ENCODE measurements around the gene SLC35F4. TPM values are rescaled to one million over a fixed set of nuclear protein-coding genes. Genes with fewer than 3 reads are reported as not detected.

Gene SLC35F4
- polyA plus RNA-seq, 1 donor from 2014 or later: 21.0 TPM

DNA sequence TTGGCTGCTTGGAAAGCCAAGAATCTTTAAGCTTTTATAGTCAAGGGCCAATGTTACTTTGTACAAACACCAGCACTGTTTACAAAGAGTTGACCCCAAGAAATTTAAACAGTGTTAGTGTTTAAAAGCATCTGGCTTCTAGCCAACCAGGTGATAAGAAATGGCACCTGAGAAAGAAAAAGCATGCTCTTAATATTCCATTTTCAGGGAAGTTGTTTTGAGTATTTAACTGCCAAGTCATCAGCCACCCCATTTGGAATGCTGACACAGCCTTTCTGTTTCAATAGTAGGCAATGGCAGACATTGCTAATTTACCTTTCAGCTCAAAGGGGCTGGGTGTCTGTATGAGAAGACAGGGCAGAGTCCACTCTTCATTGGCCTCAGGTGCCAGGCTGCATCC, 3.7 kb upstream of the SLC35F4 start:
- Histone ChIP-seq H3K27ac (ENCODE audit: low read length) (no peak overlapping the region), H3K79me2 (replicated peaks; ENCODE audit: insufficient read depth, low read length) (no peaks in the 10 kb centered on the region), H3F3A (ENCODE audit: insufficient read depth, low read length, poor library complexity, severe bottlenecking) (no peaks in the 10 kb centered on the region), H3K36me3 (ENCODE audit: insufficient read depth, low read length) (no peaks in the 10 kb centered on the region), H3K27me3 (ENCODE audit: insufficient read depth, low read depth, low read length) (peaks cover 1% of the 10 kb centered on the region), H3K9me2 (ENCODE audit: insufficient read depth, low read length) (no peaks in the 10 kb centered on the region), H3K9me3 (ENCODE audit: low read length) (no peaks in the 10 kb centered on the region), H3K9ac (ENCODE audit: low read length) (no peak overlapping the region), H3K4me3 (ENCODE audit: low read length) (no peak overlapping the region), H3K4me2 (ENCODE audit: low read length) (no peak overlapping the region), H2AFZ (ENCODE audit: low read depth, low read length) (no peak overlapping the region), H4K20me1 (ENCODE audit: insufficient read depth) (no peaks in the 10 kb centered on the region)
- no peak for TF ChIP-seq TAF1 (IDR thresholded peaks at IDR 0.05; ENCODE audit: low read depth)

DNA sequence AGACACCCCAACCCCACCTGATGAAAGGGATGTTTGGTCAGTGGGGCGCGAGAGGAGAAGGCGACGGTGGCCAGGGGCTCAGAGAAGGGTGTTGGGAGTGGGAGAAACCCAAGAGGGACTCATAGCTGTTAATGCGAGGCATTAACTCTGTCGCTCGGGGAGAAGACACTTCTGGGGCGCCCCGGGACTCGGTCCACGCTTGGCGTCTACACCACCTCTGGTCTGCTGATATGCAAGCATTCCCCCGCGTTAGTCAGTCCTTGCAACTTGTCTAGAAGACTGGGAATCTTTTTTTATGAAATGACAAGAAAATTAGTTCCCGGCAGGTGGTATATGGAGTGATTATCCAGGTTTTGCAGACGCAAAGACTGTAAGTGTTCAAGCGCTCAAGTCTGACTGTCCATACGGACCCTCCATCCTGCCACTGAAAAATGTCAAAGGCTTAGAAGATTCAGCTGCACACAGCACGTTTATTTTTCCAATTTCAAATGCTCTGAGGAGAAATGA, 360 bp upstream of the SLC35F4 start:
- H3K79me2 ChIP-seq (replicated peaks; ENCODE audit: insufficient read depth, low read length): no peaks in the 10 kb centered on the region
- H2AFZ ChIP-seq (ENCODE audit: low read depth, low read length): no peak overlapping the region
- no peaks in the 10 kb centered on the region for H3K9me3 ChIP-seq (ENCODE audit: low read length)
- TF ChIP-seq RAD21 (conservative IDR thresholded peaks at IDR 0.05): no peak
- TF ChIP-seq, protein P1, sequence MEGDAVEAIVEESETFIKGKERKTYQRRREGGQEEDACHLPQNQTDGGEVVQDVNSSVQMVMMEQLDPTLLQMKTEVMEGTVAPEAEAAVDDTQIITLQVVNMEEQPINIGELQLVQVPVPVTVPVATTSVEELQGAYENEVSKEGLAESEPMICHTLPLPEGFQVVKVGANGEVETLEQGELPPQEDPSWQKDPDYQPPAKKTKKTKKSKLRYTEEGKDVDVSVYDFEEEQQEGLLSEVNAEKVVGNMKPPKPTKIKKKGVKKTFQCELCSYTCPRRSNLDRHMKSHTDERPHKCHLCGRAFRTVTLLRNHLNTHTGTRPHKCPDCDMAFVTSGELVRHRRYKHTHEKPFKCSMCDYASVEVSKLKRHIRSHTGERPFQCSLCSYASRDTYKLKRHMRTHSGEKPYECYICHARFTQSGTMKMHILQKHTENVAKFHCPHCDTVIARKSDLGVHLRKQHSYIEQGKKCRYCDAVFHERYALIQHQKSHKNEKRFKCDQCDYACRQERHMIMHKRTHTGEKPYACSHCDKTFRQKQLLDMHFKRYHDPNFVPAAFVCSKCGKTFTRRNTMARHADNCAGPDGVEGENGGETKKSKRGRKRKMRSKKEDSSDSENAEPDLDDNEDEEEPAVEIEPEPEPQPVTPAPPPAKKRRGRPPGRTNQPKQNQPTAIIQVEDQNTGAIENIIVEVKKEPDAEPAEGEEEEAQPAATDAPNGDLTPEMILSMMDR (IDR thresholded peaks at IDR 0.05; ENCODE audit: poor library complexity, severe bottlenecking): no peak
- TF ChIP-seq TAF1 (IDR thresholded peaks at IDR 0.05; ENCODE audit: low read depth): no peak
- no peak for TF ChIP-seq MXI1 (conservative IDR thresholded peaks at IDR 0.05; ENCODE audit: poor library complexity, severe bottlenecking)
- no peak for TF ChIP-seq POLR2AphosphoS5 (IDR thresholded peaks at IDR 0.05)
- TF ChIP-seq EP300 (conservative IDR thresholded peaks at IDR 0.05; ENCODE audit: poor library complexity, severe bottlenecking): no peak
- TF ChIP-seq EZH2 (IDR thresholded peaks at IDR 0.05; ENCODE audit: borderline replicate concordance, insufficient read depth, low read length, poor library complexity, severe bottlenecking): no peak
- no peak for TF ChIP-seq SMC3 (conservative IDR thresholded peaks at IDR 0.05; ENCODE audit: poor library complexity)
- TF ChIP-seq, protein P2, sequence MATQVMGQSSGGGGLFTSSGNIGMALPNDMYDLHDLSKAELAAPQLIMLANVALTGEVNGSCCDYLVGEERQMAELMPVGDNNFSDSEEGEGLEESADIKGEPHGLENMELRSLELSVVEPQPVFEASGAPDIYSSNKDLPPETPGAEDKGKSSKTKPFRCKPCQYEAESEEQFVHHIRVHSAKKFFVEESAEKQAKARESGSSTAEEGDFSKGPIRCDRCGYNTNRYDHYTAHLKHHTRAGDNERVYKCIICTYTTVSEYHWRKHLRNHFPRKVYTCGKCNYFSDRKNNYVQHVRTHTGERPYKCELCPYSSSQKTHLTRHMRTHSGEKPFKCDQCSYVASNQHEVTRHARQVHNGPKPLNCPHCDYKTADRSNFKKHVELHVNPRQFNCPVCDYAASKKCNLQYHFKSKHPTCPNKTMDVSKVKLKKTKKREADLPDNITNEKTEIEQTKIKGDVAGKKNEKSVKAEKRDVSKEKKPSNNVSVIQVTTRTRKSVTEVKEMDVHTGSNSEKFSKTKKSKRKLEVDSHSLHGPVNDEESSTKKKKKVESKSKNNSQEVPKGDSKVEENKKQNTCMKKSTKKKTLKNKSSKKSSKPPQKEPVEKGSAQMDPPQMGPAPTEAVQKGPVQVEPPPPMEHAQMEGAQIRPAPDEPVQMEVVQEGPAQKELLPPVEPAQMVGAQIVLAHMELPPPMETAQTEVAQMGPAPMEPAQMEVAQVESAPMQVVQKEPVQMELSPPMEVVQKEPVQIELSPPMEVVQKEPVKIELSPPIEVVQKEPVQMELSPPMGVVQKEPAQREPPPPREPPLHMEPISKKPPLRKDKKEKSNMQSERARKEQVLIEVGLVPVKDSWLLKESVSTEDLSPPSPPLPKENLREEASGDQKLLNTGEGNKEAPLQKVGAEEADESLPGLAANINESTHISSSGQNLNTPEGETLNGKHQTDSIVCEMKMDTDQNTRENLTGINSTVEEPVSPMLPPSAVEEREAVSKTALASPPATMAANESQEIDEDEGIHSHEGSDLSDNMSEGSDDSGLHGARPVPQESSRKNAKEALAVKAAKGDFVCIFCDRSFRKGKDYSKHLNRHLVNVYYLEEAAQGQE (IDR thresholded peaks at IDR 0.05; ENCODE audit: borderline replicate concordance): no peak
- H3K9me2 ChIP-seq (ENCODE audit: insufficient read depth, low read length): no peaks in the 10 kb centered on the region
- peaks cover 21% of the 10 kb centered on the region for H3K27me3 ChIP-seq (ENCODE audit: insufficient read depth, low read depth, low read length)
- no peaks in the 10 kb centered on the region for H3K36me3 ChIP-seq (ENCODE audit: insufficient read depth, low read length)
- peak overlapping the region; percentile 48 for H3K27ac ChIP-seq (ENCODE audit: low read length)
- peak overlapping the region; percentile 55 for H3K4me2 ChIP-seq (ENCODE audit: low read length)
- no peaks in the 10 kb centered on the region for H4K20me1 ChIP-seq (ENCODE audit: insufficient read depth)
- H3K9ac ChIP-seq (ENCODE audit: low read length): peak overlapping the region; percentile 72
- H3F3A ChIP-seq (ENCODE audit: insufficient read depth, low read length, poor library complexity, severe bottlenecking): no peaks in the 10 kb centered on the region
- H3K4me3 ChIP-seq (ENCODE audit: low read length): peak overlapping the region; percentile 88

DNA sequence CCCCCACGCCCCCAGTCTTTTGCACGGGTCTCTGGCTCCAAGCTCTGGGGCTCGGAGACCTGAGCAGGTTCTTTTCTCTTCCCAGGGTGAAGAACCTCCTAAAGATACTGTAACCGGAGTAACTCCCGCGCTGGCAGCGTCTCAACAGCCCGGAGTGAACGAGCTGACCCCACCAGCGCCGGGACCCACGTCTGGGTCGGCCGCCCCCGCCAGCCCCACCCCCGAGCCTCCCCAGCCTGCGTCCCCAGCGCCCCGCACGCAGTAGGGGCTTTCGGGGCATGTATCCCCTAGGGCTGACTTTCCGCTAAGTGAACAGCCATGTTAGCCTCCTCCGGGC, 858 bp downstream of the SLC35F4 start:
- Histone ChIP-seq H3K27me3 (ENCODE audit: insufficient read depth, low read depth, low read length) (peaks cover 21% of the 10 kb centered on the region), H3K27ac (ENCODE audit: low read length) (peak overlapping the region; percentile 48), H3K9me3 (ENCODE audit: low read length) (no peaks in the 10 kb centered on the region), H3K4me3 (ENCODE audit: low read length) (peak overlapping the region; percentile 88), H3K36me3 (ENCODE audit: insufficient read depth, low read length) (no peaks in the 10 kb centered on the region), H3K9ac (ENCODE audit: low read length) (peak overlapping the region; percentile 72), H3K9me2 (ENCODE audit: insufficient read depth, low read length) (no peaks in the 10 kb centered on the region), H3K4me2 (ENCODE audit: low read length) (peak overlapping the region; percentile 52), H3K79me2 (replicated peaks; ENCODE audit: insufficient read depth, low read length) (no peaks in the 10 kb centered on the region), H4K20me1 (ENCODE audit: insufficient read depth) (no peaks in the 10 kb centered on the region), H2AFZ (ENCODE audit: low read depth, low read length) (peak overlapping the region; percentile 48), H3F3A (ENCODE audit: insufficient read depth, low read length, poor library complexity, severe bottlenecking) (no peaks in the 10 kb centered on the region)
- TF ChIP-seq POLR2AphosphoS5 (IDR thresholded peaks at IDR 0.05) (no peak), MXI1 (conservative IDR thresholded peaks at IDR 0.05; ENCODE audit: poor library complexity, severe bottlenecking) (no peak), TAF1 (IDR thresholded peaks at IDR 0.05; ENCODE audit: low read depth) (no peak), RAD21 (conservative IDR thresholded peaks at IDR 0.05) (no peak), EZH2 (IDR thresholded peaks at IDR 0.05; ENCODE audit: borderline replicate concordance, insufficient read depth, low read length, poor library complexity, severe bottlenecking) (no peak), SMC3 (conservative IDR thresholded peaks at IDR 0.05; ENCODE audit: poor library complexity) (no peak), EP300 (conservative IDR thresholded peaks at IDR 0.05; ENCODE audit: poor library complexity, severe bottlenecking) (no peak)
- TF ChIP-seq, protein P1 (IDR thresholded peaks at IDR 0.05; ENCODE audit: poor library complexity, severe bottlenecking): no peak
- TF ChIP-seq, protein P2 (IDR thresholded peaks at IDR 0.05; ENCODE audit: borderline replicate concordance): no peak

All from neural cell (in vitro differentiated cells).